H1 (cell line): ENCODE data around the gene ADCY2. TPM values are rescaled to one million over a fixed set of nuclear protein-coding genes. Genes with fewer than 3 reads are reported as not detected.

ENCODE experiments used
- CTCF ChIA-PET: fragments of 300-600 bp; sonication (Branson Sonifier 250); formaldehyde crosslinking; loops from one replicate; lab custom pipeline; 2021; ENCODE audit not compliant: partially characterized antibody; lab: Charles Lee
- POLR2A ChIA-PET: fragments of 300-600 bp; sonication (Branson Sonifier 250); formaldehyde crosslinking; loops from one replicate; lab custom pipeline; 2021; ENCODE audit warnings: inconsistent platforms; ENCODE audit not compliant: partially characterized antibody; lab: Charles Lee
- DNase-seq, 2 experiments: peaks; one replicate each; pipeline versions ENCODE4 v3.0.0 to v3.0.0-alpha.2; 2010 to 2022; ENCODE audit warnings: low spot score in 2 of 2, low read depth in 1 of 2, mixed read lengths in 1 of 2
- FAIRE-seq: peaks from 2 replicates; lab custom pipeline; 2011; peaks lifted over from hg19 to GRCh38; lab: Jason Lieb, UNC
- H2AFZ ChIP-seq: 2 replicates; pipeline ENCODE4 v1.8.1; 2012; ENCODE audit warnings: low read length, inconsistent platforms
- H2AK5ac ChIP-seq: 2 replicates; pipeline ENCODE4 v1.6.1; 2013; ENCODE audit warnings: low read depth, low read length
- H2BK120ac ChIP-seq: replicated peaks from 2 replicates; pipeline ENCODE3; 2013; ENCODE audit warnings: low read depth, low read length, inconsistent platforms
- H2BK12ac ChIP-seq: 2 replicates; pipeline ENCODE4 v1.6.1; 2013; ENCODE audit warnings: low read depth, low read length
- H2BK15ac ChIP-seq: 2 replicates; pipeline ENCODE4 v1.6.1; 2013; ENCODE audit warnings: low read length
- H2BK20ac ChIP-seq: 2 replicates; pipeline ENCODE4 v1.6.1; 2013; ENCODE audit warnings: low read length
- H2BK5ac ChIP-seq: 2 replicates; pipeline ENCODE4 v1.6.1; 2013; ENCODE audit warnings: low read depth, low read length
- H3K14ac ChIP-seq: 2 replicates; pipeline ENCODE4 v1.6.1; 2013; ENCODE audit warnings: inconsistent platforms; ENCODE audit not compliant: insufficient read length
- H3K18ac ChIP-seq: 2 replicates; pipeline ENCODE4 v1.6.1; 2013; ENCODE audit warnings: low read length; ENCODE audit errors: extremely low read depth
- H3K23ac ChIP-seq: 2 replicates; pipeline ENCODE4 v1.6.1; 2013; ENCODE audit warnings: inconsistent platforms; ENCODE audit not compliant: insufficient read length
- H3K23me2 ChIP-seq: 2 replicates; pipeline ENCODE4 v1.6.1; 2013; ENCODE audit warnings: low read depth, low read length
- H3K27ac ChIP-seq: 2 replicates; pipeline ENCODE4 v1.6.1; 2011; ENCODE audit warnings: low read depth, low read length, inconsistent platforms
- H3K27me3 ChIP-seq, 4 experiments: replicated peaks in 1 of 4; 1 replicate in 1 of 4; 2 replicates in 3 of 4; pipeline versions ENCODE4 v1.6.1 to v1.8.1; 2011 to 2013; ENCODE audit warnings: low read length in 3 of 4, mild to moderate bottlenecking in 3 of 4, inconsistent platforms in 2 of 4, mixed read lengths in 2 of 4, moderate library complexity in 1 of 4; ENCODE audit not compliant: control insufficient read depth in 3 of 4, insufficient read depth in 3 of 4; ENCODE audit errors: extremely low read depth in 1 of 4
- H3K36me3 ChIP-seq, 4 experiments: 2 replicates each; pipeline versions ENCODE4 v1.6.1 to v1.8.1; 2011 to 2013; ENCODE audit warnings: mild to moderate bottlenecking in 4 of 4, low read length in 3 of 4, moderate library complexity in 2 of 4, control low read depth in 1 of 4, inconsistent platforms in 1 of 4; ENCODE audit not compliant: insufficient read depth in 4 of 4, control insufficient read depth in 2 of 4
- H3K4ac ChIP-seq: replicated peaks from 2 replicates; pipeline ENCODE3; 2013; ENCODE audit warnings: low read length, low read depth, mixed read lengths, inconsistent platforms; ENCODE audit not compliant: insufficient read length
- H3K4me1 ChIP-seq, 4 experiments: replicated peaks in 1 of 4; 1 replicate in 1 of 4; 2 replicates in 3 of 4; pipeline versions ENCODE4 v1.6.1 to v1.8.1; 2011 to 2013; ENCODE audit warnings: low read length in 3 of 4, inconsistent platforms in 2 of 4, mixed read lengths in 1 of 4; ENCODE audit not compliant: insufficient read depth in 4 of 4, control insufficient read depth in 3 of 4
- H3K4me2 ChIP-seq, 2 experiments: 2 replicates each; pipeline versions ENCODE4 v1.6.1 to v1.8.1; 2011 to 2013; ENCODE audit warnings: low read depth in 2 of 2, low read length in 2 of 2, control low read depth in 1 of 2, inconsistent platforms in 1 of 2, mild to moderate bottlenecking in 1 of 2; ENCODE audit not compliant: insufficient read depth in 1 of 2
- H3K4me3 ChIP-seq, 4 experiments: fragments of 200-600, 300-600 bp in 1 of 4; sonication (generic), shearing (Covaris generic), sonication (Bioruptor Twin) in 1 of 4; 2 replicates each; pipeline versions ENCODE4 v1.5.1 to v1.8.1; 2011 to 2016; ENCODE audit warnings: low read length in 4 of 4, low read depth in 3 of 4, control low read depth in 2 of 4, inconsistent platforms in 2 of 4, mild to moderate bottlenecking in 2 of 4, mixed read lengths in 1 of 4, moderate library complexity in 1 of 4; ENCODE audit not compliant: insufficient read depth in 2 of 4; ENCODE audit errors: extremely low read depth in 1 of 4
- H3K56ac ChIP-seq: replicated peaks from 2 replicates; pipeline ENCODE3; 2013; ENCODE audit warnings: low read depth, mild to moderate bottlenecking, mixed read lengths, low read length, inconsistent platforms; ENCODE audit not compliant: insufficient read length
- H3K79me1 ChIP-seq: 2 replicates; pipeline ENCODE4 v1.6.1; 2013; ENCODE audit warnings: low read depth, low read length, control low read depth
- H3K79me2 ChIP-seq, 2 experiments: 2 replicates each; pipeline versions ENCODE4 v1.6.1 to v1.8.1; 2012 to 2013; ENCODE audit warnings: low read length in 2 of 2, mild to moderate bottlenecking in 2 of 2, inconsistent platforms in 1 of 2; ENCODE audit not compliant: insufficient read depth in 2 of 2, control insufficient read depth in 1 of 2
- H3K9ac ChIP-seq, 4 experiments: replicated peaks in 1 of 4; 1 replicate in 1 of 4; 2 replicates in 3 of 4; pipeline versions ENCODE4 v1.6.1 to v1.8.1; 2011 to 2013; ENCODE audit warnings: low read depth in 3 of 4, low read length in 3 of 4, control low read depth in 2 of 4, mild to moderate bottlenecking in 2 of 4, moderate library complexity in 2 of 4, inconsistent platforms in 1 of 4; ENCODE audit errors: extremely low read depth in 1 of 4
- H3K9me3 ChIP-seq, 2 experiments: 2 replicates each; pipeline versions ENCODE4 v1.6.1 to v1.8.1; 2012 to 2013; ENCODE audit warnings: mild to moderate bottlenecking in 2 of 2, moderate library complexity in 2 of 2, control low read depth in 1 of 2, inconsistent platforms in 1 of 2, low read depth in 1 of 2, low read length in 1 of 2, mixed read lengths in 1 of 2; ENCODE audit not compliant: insufficient read depth in 2 of 2
- H4K20me1 ChIP-seq, 2 experiments: replicated peaks in 1 of 2; 2 replicates each; pipeline versions ENCODE3 to v1.8.1; 2011 to 2013; ENCODE audit warnings: inconsistent platforms in 2 of 2, low read length in 2 of 2, mild to moderate bottlenecking in 1 of 2; ENCODE audit not compliant: insufficient read depth in 2 of 2, control insufficient read depth in 1 of 2
- H4K5ac ChIP-seq: 2 replicates; pipeline ENCODE4 v1.6.1; 2013; ENCODE audit warnings: low read length, low read depth, mixed read lengths, inconsistent platforms; ENCODE audit not compliant: insufficient read length
- H4K8ac ChIP-seq: 2 replicates; pipeline ENCODE4 v1.8.0; 2013; ENCODE audit warnings: mild to moderate bottlenecking, moderate library complexity, low read length, inconsistent platforms; ENCODE audit not compliant: insufficient read depth; ENCODE audit errors: extremely low read depth
- H4K91ac ChIP-seq: replicated peaks from 2 replicates; pipeline ENCODE3; 2013; ENCODE audit warnings: low read length, mixed read lengths, inconsistent platforms; ENCODE audit not compliant: insufficient read length
- CHD1 ChIP-seq: IDR thresholded peaks from 2 replicates; pipeline ENCODE4 v1.6.1; 2012; ENCODE audit warnings: low read depth, low read length, improper control_type of control experiment
- CTCF ChIP-seq, 3 experiments: IDR thresholded peaks; 1 replicate in 2 of 3; 2 replicates in 1 of 3; pipeline versions ENCODE4 v1.5.1 to v1.6.1; 2011; ENCODE audit warnings: low read length in 3 of 3, mild to moderate bottlenecking in 3 of 3, inconsistent platforms in 2 of 3, low read depth in 1 of 3, moderate library complexity in 1 of 3; ENCODE audit not compliant: insufficient read depth in 1 of 3; ENCODE audit errors: control extremely low read depth in 1 of 3
- MAFK ChIP-seq: IDR thresholded peaks from 2 replicates; pipeline ENCODE4 v1.6.1; 2012; ENCODE audit warnings: low read depth, mild to moderate bottlenecking, improper control_type of control experiment, low read length
- NRF1 ChIP-seq: IDR thresholded peaks from 2 replicates; pipeline ENCODE4 v1.6.1; 2011; ENCODE audit warnings: mild to moderate bottlenecking, low read depth, low read length, improper control_type of control experiment
- SP1 ChIP-seq: IDR thresholded peaks from 2 replicates; pipeline ENCODE4 v1.6.1; 2011; ENCODE audit warnings: low read depth, low read length
- TCF12 ChIP-seq: IDR thresholded peaks from 2 replicates; pipeline ENCODE4 v1.6.1; 2011; ENCODE audit warnings: low read depth, mild to moderate bottlenecking, low read length
- YY1 ChIP-seq: IDR thresholded peaks from 2 replicates; pipeline ENCODE4 v1.6.1; 2011; ENCODE audit warnings: low read depth, mild to moderate bottlenecking, low read length
- WGBS, 2 experiments: shearing (Covaris generic) in 1 of 2; methylation state at CpG; one replicate each; pipeline versions ENCODE4 v1.1.6 to v1.1.7; 2013 to 2015; ENCODE audit warnings: low lambda C conversion rate in 2 of 2, mixed read lengths in 2 of 2, inconsistent platforms in 1 of 2, low coverage in 1 of 2, missing lambda C conversion rate in 1 of 2; ENCODE audit not compliant: insufficient replicate concordance in 2 of 2, insufficient coverage in 1 of 2, insufficient read length in 1 of 2; ENCODE audit errors: extremely low coverage in 1 of 2, missing lambda C conversion rate in 1 of 2; 5-methylcytosine and 5-hydroxymethylcytosine counted together
- polyA plus RNA-seq, 7 experiments: library from polyadenylated mRNA; depleted of rRNA in 3 of 7; stranded (reverse) in 5 of 7; unstranded in 2 of 7; fragments of >200 nt in 5 of 7; fragments of 200-250 nt in 2 of 7; gene quantifications; 1 replicate in 5 of 7; 2 replicates in 1 of 7; 4 replicates in 1 of 7; pipeline versions ENCODE4 v1.2.1 to v1.2.3, GENCODE V29; 2011 to 2013; ENCODE audit warnings: missing spikeins in 2 of 7, mixed read lengths in 2 of 7
- total RNA-seq: library from RNA; stranded (reverse); fragmentation: NEBNext Ultra II Directional; extraction: Animal tissue kit (Norgen Biotek cat#: 25700); gene quantifications from 2 replicates; pipeline ENCODE4 v1.2.1, GENCODE V29; 2021
- TF ChIP-seq, protein P1 (sequence below): IDR thresholded peaks from 2 replicates; pipeline ENCODE4 v1.6.1; 2011; ENCODE audit warnings: low read length, improper control_type of control experiment

ADCY2 gene
- total and polyA plus RNA-seq, 2 of the 8 experiments (the other 6 are each of a cell fraction or from before 2014, with no cell fraction given): 35.8 to 122 TPM

DNA sequence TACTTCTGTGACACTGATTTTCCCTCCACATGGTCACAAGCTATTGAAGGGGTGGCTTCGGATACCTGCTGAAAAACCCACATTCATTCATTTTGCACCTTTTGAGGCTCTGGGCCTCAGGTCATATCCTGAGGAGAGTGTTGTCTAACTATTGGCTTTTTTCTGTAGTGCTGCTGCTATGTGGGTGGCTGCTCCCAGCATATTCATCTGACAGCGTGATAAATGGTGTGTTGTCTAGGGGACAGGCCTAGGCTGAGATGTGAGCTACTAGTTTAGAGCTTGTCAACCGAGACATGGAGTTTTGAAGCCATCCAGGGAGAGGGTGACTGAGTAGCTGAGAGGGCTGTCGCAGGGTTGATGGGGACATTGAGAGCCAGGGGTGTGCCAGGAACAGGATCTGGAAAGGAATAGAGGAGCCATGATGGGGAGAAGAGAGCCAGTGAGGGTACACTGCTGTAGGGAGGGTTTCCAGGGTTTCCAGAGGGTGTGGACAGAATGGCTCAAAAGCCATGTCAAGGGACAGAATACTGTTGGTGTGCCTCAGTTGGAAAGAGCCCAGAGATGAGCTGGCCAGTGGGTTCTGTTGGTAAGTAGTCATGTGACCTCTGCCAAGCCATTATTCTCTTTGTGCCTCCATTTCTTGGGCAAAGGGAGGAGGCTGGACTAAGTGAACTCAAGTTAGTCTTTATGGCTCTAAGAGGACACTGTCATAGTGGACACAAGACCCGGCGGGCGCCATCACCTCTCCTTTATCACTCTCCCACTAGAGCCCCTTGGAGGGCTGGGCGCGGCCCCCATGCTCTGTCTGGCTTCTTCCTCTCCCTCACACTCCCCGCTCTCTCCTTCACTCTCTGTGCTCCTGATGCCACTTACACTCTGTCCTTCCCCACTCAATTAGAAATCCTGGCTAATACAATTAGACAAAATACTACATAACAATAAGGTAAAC lies 19.9 kb downstream of the ADCY2 start:
- no peak overlapping the region for H2BK12ac ChIP-seq
- H3K4me2 ChIP-seq: no peak overlapping the region
- no peaks in the 10 kb centered on the region for H3K27me3 ChIP-seq
- ChIA-PET CTCF (interaction anchor here (1.0 to 1.1 kb wide), 2 partner anchors 143 to 330 kb away, joined by 3 read pairs; no protein-coding TSS in a partner anchor), POLR2A (interaction anchor here (0.5 to 2.3 kb wide), 5 partner anchors 10 to 45 kb away, joined by 3 to 8 read pairs (median 3); no protein-coding TSS in a partner anchor)
- peaks cover 10% of the 10 kb centered on the region for H3K79me1 ChIP-seq
- no peak overlapping the region for H3K4ac ChIP-seq
- H4K8ac ChIP-seq: no peak overlapping the region
- no peaks in the 10 kb centered on the region for H3K9me3 ChIP-seq
- H3K23ac ChIP-seq: no peak overlapping the region
- no peak overlapping the region for H2AFZ ChIP-seq
- no peaks in the 10 kb centered on the region for H3K23me2 ChIP-seq
- FAIRE-seq (no peak), DNase-seq (no peak)
- H2AK5ac ChIP-seq: no peak overlapping the region
- H4K91ac ChIP-seq: no peak overlapping the region
- H2BK20ac ChIP-seq: no peak overlapping the region
- no peak overlapping the region for H3K56ac ChIP-seq
- H4K20me1 ChIP-seq: peaks cover 3 to 4% of the 10 kb centered on the region in 2 experiments
- H2BK120ac ChIP-seq: no peak overlapping the region
- no peak overlapping the region for H3K4me3 ChIP-seq
- no peak overlapping the region for H2BK5ac ChIP-seq
- H3K4me1 ChIP-seq: peaks cover 12 to 33% (median 21%) of the 10 kb centered on the region in 4 experiments
- H3K18ac ChIP-seq: no peak overlapping the region
- no peak overlapping the region for H2BK15ac ChIP-seq
- H3K27ac ChIP-seq: no peak overlapping the region
- H4K5ac ChIP-seq: no peak overlapping the region
- H3K79me2 ChIP-seq: peaks cover 0 to 55% of the 10 kb centered on the region in 2 experiments; a peak in 2 of 4 replicates
- H3K9ac ChIP-seq: no peak overlapping the region
- 88% methylated on average over 10 of the region's 10 CpGs; no CpG with 5 or more reads in 1 of the 2 experiments for WGBS, 2 experiments
- H3K36me3 ChIP-seq: peaks cover 0 to 20% (median 9%) of the 10 kb centered on the region in 4 experiments; a peak in 6 of 8 replicates
- H3K14ac ChIP-seq: no peak overlapping the region
- TF ChIP-seq TCF12 (no peak), YY1 (no peak), CHD1 (no peak), CTCF (IDR thresholded peaks at IDR 0.05; ENCODE audit: control extremely low read depth in 1 of 3, insufficient read depth in 1 of 3, low read depth in 1 of 3, low read length in 3 of 3) (no peak), MAFK (no peak), NRF1 (no peak), SP1 (no peak)
- TF ChIP-seq, protein P1, sequence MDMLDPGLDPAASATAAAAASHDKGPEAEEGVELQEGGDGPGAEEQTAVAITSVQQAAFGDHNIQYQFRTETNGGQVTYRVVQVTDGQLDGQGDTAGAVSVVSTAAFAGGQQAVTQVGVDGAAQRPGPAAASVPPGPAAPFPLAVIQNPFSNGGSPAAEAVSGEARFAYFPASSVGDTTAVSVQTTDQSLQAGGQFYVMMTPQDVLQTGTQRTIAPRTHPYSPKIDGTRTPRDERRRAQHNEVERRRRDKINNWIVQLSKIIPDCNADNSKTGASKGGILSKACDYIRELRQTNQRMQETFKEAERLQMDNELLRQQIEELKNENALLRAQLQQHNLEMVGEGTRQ: no peak
